ENCODE measurements around the gene CACNA1S.

GRCh38 chr1:201089596-201089995 lies 22.6 kb downstream of the CACNA1S start:
- no peak for TF ChIP-seq CTCF (IDR thresholded peaks at IDR 0.05; ENCODE audit: insufficient read depth, low read length, poor library complexity, severe bottlenecking)
- no peak for TF ChIP-seq EZH2phosphoT487 (conservative IDR thresholded peaks at IDR 0.05; ENCODE audit: low read length)
